Pancreas (tissue), 10 donors: Measurements from ENCODE around the gene CYP1A2. TPM values are rescaled to one million over a fixed set of nuclear protein-coding genes. Genes with fewer than 3 reads are reported as not detected.
A peak's percentile ranks its signal among the peaks of the same experiment; 100 is the strongest.

Experiments used
- ATAC-seq, 4 donors: fragments of 200-7000 bp; cut with Tn5 transposase; one replicate each; pipeline versions ENCODE4 v1.8.0 to v1.9.1; 2020; ENCODE audit warnings: mild to moderate bottlenecking in 4 of 4, moderate library complexity in 4 of 4
- DNase-seq, 6 donors: peaks; one replicate each; pipeline ENCODE4 v3.0.0-alpha.2; 2020
- FAIRE-seq: peaks from 2 replicates; lab custom pipeline; 2012; peaks lifted over from hg19 to GRCh38; lab: Jason Lieb, UNC
- H3K27ac ChIP-seq, 4 donors: fragments of 200-600 bp; sonication (generic); 1 replicate in 3 of 4; 2 replicates in 1 of 4; pipeline versions ENCODE4 v1.5.0 to v1.8.0; 2020
- H3K27me3 ChIP-seq, 4 donors: fragments of 200-600 bp; one replicate each; pipeline ENCODE4 v1.8.0; 2021
- H3K36me3 ChIP-seq, 3 donors: fragments of 200-600 bp; sonication (generic) in 1 of 3; one replicate each; pipeline versions ENCODE4 v1.5.0 to v1.8.0; 2020 to 2021
- H3K4me1 ChIP-seq, 3 donors: fragments of 200-600 bp; one replicate each; pipeline ENCODE4 v1.8.0; 2021
- H3K4me3 ChIP-seq, 4 donors: fragments of 200-600 bp; sonication (generic) in 2 of 4; one replicate each; pipeline versions ENCODE4 v1.5.0 to v1.8.0; 2020 to 2021
- H3K9me3 ChIP-seq, 4 donors: fragments of 200-600 bp; one replicate each; pipeline ENCODE4 v1.8.0; 2021
- CTCF ChIP-seq, 4 donors: fragments of 200-600 bp; sonication (generic) in 3 of 4; IDR thresholded peaks; one replicate each; pipeline versions ENCODE4 v1.5.0 to v1.8.0; 2021; ENCODE audit warnings: antibody characterized with exemption in 4 of 4
- whole genome bisulfite sequencing, 2 donors: extraction: QIAGEN DNeasy Blood & Tissue Kit; methylation state at CpG; one replicate each; pipeline ENCODE4 v1.1.7; 2013; 5-methylcytosine and 5-hydroxymethylcytosine counted together
- intact Hi-C, 3 donors: fragments of 100-400 bp; cut with DNase I; formaldehyde crosslinking; loops; one replicate each; pipeline versions ENCODE4 v1.11.1 to v1.14.2; 2022
- polyA plus RNA-seq, 2 donors: library from polyadenylated mRNA; stranded (reverse); fragments of 200-250 nt; gene quantifications; one replicate each; pipeline ENCODE4 v1.2.3, GENCODE V29; 2013
- total RNA-seq, 6 donors: library from RNA; stranded (reverse); fragmentation: NEBNext Ultra II Directional in 4 of 6; extraction: Animal tissue kit (Norgen Biotek cat#: 25700) in 4 of 6; gene quantifications; one replicate each; pipeline versions ENCODE4 v1.2.1 to v1.2.4, GENCODE V29; 2021 to 2023
- donor health status: healthy with polysubstance abuse.
- donor health status: DM: no; HTN: no; CAD: no; lungs with moderate emphysema.
- donor health status: DM: no; HTN: no; CAD: no.
- donor health status: control.
- donor health status: control.
- donor health status: Bipolar disorder and iron deficiency.
- donor health status: DM: yes; HTN: yes; CAD: no.
- donor health status: DM: no; HTN: no; CAD: no.
- donor health status: DM: no; HTN: no; CAD: no.
- donor health status: DM: yes; HTN: yes; CAD: no.

The CYP1A2 gene
- total and polyA plus RNA-seq, 8 donors: 0.06 TPM; not detected in 7

DNA sequence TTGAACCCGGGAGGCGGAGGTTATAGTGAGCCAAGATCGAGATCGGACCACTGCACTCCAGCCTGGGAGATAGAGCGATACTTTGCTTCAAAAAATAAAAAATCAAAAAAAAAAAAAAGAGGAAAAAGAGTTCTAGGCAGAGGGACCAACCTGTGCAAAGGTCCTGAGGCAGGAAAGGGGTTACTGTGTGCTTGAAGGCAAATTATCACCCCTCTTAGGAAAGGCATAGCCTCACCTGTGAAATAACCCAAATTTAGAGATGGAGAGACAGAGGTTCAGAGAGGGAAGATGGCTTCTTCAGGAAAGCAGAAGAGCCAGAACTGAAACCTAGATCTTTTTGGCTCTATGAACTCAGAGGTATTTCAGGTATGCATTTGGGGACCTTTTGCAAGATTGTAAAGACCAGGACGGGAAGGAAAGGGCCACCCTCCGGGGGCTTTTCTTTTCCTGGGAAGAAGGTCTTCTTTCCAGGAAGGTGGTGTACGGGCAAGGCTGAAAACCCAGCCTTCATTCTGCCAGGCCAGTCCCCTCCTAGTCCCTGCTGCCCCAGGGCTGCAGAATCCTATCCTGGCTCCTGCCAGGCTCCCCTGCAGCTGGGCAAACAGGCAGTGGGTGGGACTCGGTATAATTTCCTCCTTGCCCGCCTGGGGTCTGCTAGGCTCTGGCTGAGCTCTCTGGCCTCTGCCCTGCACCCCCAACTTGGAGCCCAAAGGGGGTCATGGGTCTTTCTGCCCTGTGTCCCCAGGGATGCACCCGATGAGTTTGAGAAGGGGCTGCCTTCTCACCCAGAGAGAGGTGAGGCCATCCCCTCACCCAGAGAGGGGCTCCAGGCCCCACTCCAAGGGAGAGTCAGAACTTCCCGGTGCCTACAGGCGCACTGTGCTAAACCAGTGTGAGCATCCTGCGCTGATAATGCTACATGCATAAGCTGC lies 18.8 kb downstream of the CYP1A2 start:
- H3K36me3 ChIP-seq: no peaks in the 10 kb centered on the region
- intact Hi-C loops: loop anchor here in 2 of 3 donors (2.0 to 5.0 kb wide), 2 partner anchors 133 to 135 kb away; no protein-coding TSS in a partner anchor
- ATAC-seq: no peak
- no peaks in the 10 kb centered on the region for H3K9me3 ChIP-seq
- TF ChIP-seq CTCF (IDR thresholded peaks at IDR 0.05): no peak
- 57 to 69% methylated on average over 14 of the region's 14 CpGs for WGBS, 2 donors
- no peaks in the 10 kb centered on the region for H3K27me3 ChIP-seq
- no peak overlapping the region for H3K27ac ChIP-seq
- FAIRE-seq: no peak
- H3K4me1 ChIP-seq: no peaks in the 10 kb centered on the region
- H3K4me3 ChIP-seq: no peak overlapping the region
- DNase-seq: peak in 1 of 6 donors; percentile 48

DNA sequence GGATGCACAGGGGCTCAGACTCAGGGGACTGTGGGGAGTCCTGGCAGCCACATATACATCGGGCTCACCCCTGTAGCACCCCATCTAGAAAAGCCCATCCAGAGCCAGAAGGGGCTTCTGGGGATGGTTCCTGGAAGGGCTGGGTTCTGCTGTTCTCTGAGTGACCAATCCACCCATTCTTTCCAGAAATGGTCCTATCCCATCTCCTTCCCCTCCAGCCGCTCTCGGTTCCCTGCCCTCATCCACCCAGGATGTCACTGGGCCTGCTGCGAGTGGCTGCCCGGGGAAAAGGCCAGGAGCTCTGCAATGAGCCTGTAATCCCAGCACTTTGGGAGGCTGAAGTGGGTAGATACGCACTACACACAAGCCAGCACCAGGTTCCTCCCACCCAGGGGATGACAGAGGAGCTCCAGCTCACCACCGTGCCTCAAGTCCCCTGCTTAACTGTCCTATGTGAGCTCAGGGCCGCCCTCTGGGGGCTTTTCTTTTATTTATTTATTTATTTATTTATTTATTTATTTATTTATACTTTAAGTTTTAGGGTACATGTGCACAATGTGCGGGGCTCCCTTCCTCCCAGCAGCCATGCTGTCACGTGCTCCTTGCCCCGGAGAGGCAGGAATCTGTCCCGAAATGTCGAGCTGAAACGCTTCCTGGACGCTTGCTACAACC lies 19.6 kb downstream of the CYP1A2 start:
- WGBS, 2 donors: 24 to 25% methylated on average over 15 of the region's 15 CpGs
- H3K27ac ChIP-seq: no peak overlapping the region
- H3K4me1 ChIP-seq: no peaks in the 10 kb centered on the region
- H3K4me3 ChIP-seq: no peak overlapping the region
- no peak for TF ChIP-seq CTCF (IDR thresholded peaks at IDR 0.05)
- ATAC-seq (no peak), DNase-seq (no peak), FAIRE-seq (no peak)
- H3K27me3 ChIP-seq: no peaks in the 10 kb centered on the region
- no peaks in the 10 kb centered on the region for H3K36me3 ChIP-seq
- no peaks in the 10 kb centered on the region for H3K9me3 ChIP-seq
- intact Hi-C loops: loop anchor here in 2 of 3 donors (2.0 to 5.0 kb wide), 2 partner anchors 133 to 136 kb away; no protein-coding TSS in a partner anchor

DNA sequence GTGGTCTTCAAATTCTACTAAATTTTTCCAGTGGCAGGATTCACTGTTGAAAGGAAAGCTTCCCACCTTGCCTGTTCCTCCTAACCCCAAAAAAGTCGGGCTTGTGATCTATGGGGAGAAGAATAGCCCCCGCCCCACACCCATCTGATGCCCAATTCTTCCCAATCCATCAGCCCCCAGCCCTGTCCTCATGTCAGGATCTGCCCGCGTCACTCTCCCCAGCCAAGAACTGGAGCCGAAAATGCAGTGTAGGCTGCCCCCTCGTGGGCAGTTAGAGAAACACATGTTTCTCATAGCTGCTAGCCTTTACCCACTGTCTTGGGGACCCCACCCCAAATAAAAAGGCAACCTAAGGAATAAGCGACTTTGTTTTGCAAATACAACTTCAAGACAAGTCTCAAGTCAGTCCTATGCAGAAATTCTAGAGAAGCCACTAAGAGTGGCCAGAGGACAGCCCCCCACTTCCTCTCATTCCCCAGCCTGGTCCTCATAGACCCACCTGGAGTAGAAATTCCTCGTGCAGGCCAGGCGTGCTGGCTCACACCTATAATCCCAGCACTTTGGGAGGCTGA lies 20.2 kb downstream of the CYP1A2 start:
- no peak for FAIRE-seq
- Histone ChIP-seq H3K9me3 (no peaks in the 10 kb centered on the region), H3K27ac (no peak overlapping the region), H3K36me3 (no peaks in the 10 kb centered on the region), H3K4me3 (no peak overlapping the region), H3K4me1 (no peaks in the 10 kb centered on the region), H3K27me3 (no peaks in the 10 kb centered on the region)
- 1 to 3% methylated on average over 9 of the region's 9 CpGs for WGBS, 2 donors
- TF ChIP-seq CTCF (IDR thresholded peaks at IDR 0.05): peak; percentile 51 to 85 (median 74)
- peak in 4 of 6 donors; percentile 39 to 81 (median 68) for DNase-seq
- peak; percentile 54 to 79 (median 78) for ATAC-seq
- intact Hi-C loops: loop anchor here in 2 of 3 donors (2.0 to 5.0 kb wide), 2 partner anchors 134 to 137 kb away; no protein-coding TSS in a partner anchor

- Histone ChIP-seq H3K4me3 (no peak overlapping the region), H3K27me3 (no peaks in the 10 kb centered on the region), H3K36me3 (no peaks in the 10 kb centered on the region), H3K27ac (no peak overlapping the region), H3K9me3 (no peaks in the 10 kb centered on the region), H3K4me1 (no peaks in the 10 kb centered on the region)
- DNase-seq (no peak), FAIRE-seq (no peak), ATAC-seq (no peak)
- intact Hi-C loops: loop anchor here (2.0 to 10.0 kb wide), 4 partner anchors 135 to 183 kb away; no protein-coding TSS in a partner anchor
- WGBS, 2 donors: 46 to 47% methylated on average over 7 of the region's 7 CpGs
- TF ChIP-seq CTCF (IDR thresholded peaks at IDR 0.05): no peak
These were observed 20.9 kb downstream of the CYP1A2 start for GRCh38 chr15:74769463-74770025.
